Ureter (tissue), 1 donor: ENCODE measurements around the gene C1orf226. TPM values are rescaled to one million over a fixed set of nuclear protein-coding genes. Genes with fewer than 3 reads are reported as not detected.

Experiments used
- DNase-seq: peaks from one replicate; pipeline ENCODE4 v3.0.0-alpha.2; 2020; ENCODE audit warnings: low spot score
- total RNA-seq: library from RNA; stranded (reverse); gene quantifications from one replicate; pipeline ENCODE4 v1.2.4, GENCODE V29; 2023
- donor health status: DM: yes; HTN: yes; CAD: no.

Gene C1orf226
- total RNA-seq, 1 donor from 2014 or later: 11.8 TPM

- DNase-seq: no peak
Observed at GRCh38 chr1:162384601-162385279, 3.2 kb downstream of the C1orf226 start.

- no peak for DNase-seq
Observed at GRCh38 chr1:162385280-162385623, 3.7 kb downstream of the C1orf226 start.

- DNase-seq: peak; percentile 14
Observed at GRCh38 chr1:162385702-162386101, 4.2 kb downstream of the C1orf226 start.

GRCh38 chr1:162386292-162387225 is 5.0 kb downstream of the C1orf226 start:
- peak; percentile 9 for DNase-seq

- DNase-seq: peak; percentile 22
Observed at GRCh38 chr1:162387226-162388082, 5.9 kb downstream of the C1orf226 start.

- peak; percentile 13 for DNase-seq
Observed at GRCh38 chr1:162388083-162388594, 6.6 kb downstream of the C1orf226 start.

GRCh38 chr1:162388615-162389014 is 7.1 kb downstream of the C1orf226 start:
- DNase-seq: peak; percentile 35

GRCh38 chr1:162389021-162389818 is 7.7 kb downstream of the C1orf226 start:
- DNase-seq: peak; percentile 32

- DNase-seq: peak; percentile 38
Observed at GRCh38 chr1:162389971-162390370, 8.4 kb downstream of the C1orf226 start.

- peak; percentile 12 for DNase-seq
Observed at GRCh38 chr1:162390396-162391185, 9.1 kb downstream of the C1orf226 start.

- DNase-seq: peak; percentile 41
Observed at GRCh38 chr1:162391790-162392563, 10.4 kb downstream of the C1orf226 start.

GRCh38 chr1:162396201-162396906 is 14.8 kb downstream of the C1orf226 start:
- no peak for DNase-seq

- DNase-seq: peak; percentile 30
Observed at GRCh38 chr1:162397039-162397448, 15.5 kb downstream of the C1orf226 start.

- DNase-seq: no peak
Observed at GRCh38 chr1:162397943-162398560, 16.5 kb downstream of the C1orf226 start.

GRCh38 chr1:162398999-162399580 is 17.6 kb downstream of the C1orf226 start:
- DNase-seq: no peak

GRCh38 chr1:162400790-162401355 is 19.3 kb downstream of the C1orf226 start:
- DNase-seq: no peak

- no peak for DNase-seq
Observed at GRCh38 chr1:162404550-162405160, 23.1 kb downstream of the C1orf226 start.
